ENCODE data around the gene ERC2. TPM values are rescaled to one million over a fixed set of nuclear protein-coding genes. Genes with fewer than 3 reads are reported as not detected.

The ERC2 gene
- total and polyA plus RNA-seq, 9 donors: 1.2 to 9.4 (median 5.4) TPM

DNA sequence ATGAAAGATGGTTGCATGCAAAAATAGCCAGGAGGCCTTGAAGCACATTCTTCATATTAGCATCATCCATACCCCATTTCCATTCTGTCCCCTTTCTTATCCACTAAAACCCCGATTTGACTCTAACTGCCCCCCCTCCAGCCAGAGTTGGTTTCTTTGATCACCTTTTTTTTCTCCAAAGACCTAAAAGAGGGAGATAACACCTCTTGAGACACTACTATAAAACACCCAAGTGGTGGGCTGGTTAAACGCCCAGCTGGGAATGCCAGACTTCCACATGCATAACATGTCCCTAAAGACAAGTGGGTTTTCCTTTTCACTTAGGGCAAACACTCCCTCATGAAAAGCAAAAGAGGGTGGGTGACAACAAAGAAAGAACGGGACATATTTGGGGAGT lies 847.2 kb downstream of the ERC2 start:
- peaks cover 1% of the 10 kb centered on the region for H3K4me1 ChIP-seq (ENCODE audit: insufficient read depth)
- H3K27me3 ChIP-seq: no peaks in the 10 kb centered on the region
- H3K36me3 ChIP-seq: no peaks in the 10 kb centered on the region
- H3K9me3 ChIP-seq: no peaks in the 10 kb centered on the region
- 80 to 85% (median 83%) methylated on average over 3 of the region's 3 CpGs for WGBS, 3 donors
- H3K27ac ChIP-seq: no peak overlapping the region
- no peak for DNase-seq
- no peak overlapping the region for H3K4me3 ChIP-seq
- TF ChIP-seq POLR2A (IDR thresholded peaks at IDR 0.05): no peak
- no peak for TF ChIP-seq CTCF (IDR thresholded peaks at IDR 0.05)
- TF ChIP-seq EP300 (IDR thresholded peaks at IDR 0.05): no peak
- intact Hi-C loops (cut with DNase I): no loop called here

GRCh38 chr3:55620351-55621025 lies 847.8 kb downstream of the ERC2 start:
- H3K4me3 ChIP-seq: no peak overlapping the region
- no peaks in the 10 kb centered on the region for H3K27me3 ChIP-seq
- no peak overlapping the region for H3K27ac ChIP-seq
- TF ChIP-seq POLR2A (IDR thresholded peaks at IDR 0.05) (no peak), EP300 (IDR thresholded peaks at IDR 0.05) (no peak), CTCF (IDR thresholded peaks at IDR 0.05) (no peak)
- peaks cover 4% of the 10 kb centered on the region for H3K4me1 ChIP-seq (ENCODE audit: insufficient read depth)
- intact Hi-C loops (cut with DNase I): no loop called here
- WGBS, 3 donors: 86 to 91% (median 91%) methylated on average over 12 of the region's 12 CpGs
- no peaks in the 10 kb centered on the region for H3K36me3 ChIP-seq
- no peaks in the 10 kb centered on the region for H3K9me3 ChIP-seq
- no peak for DNase-seq

- no peak for TF ChIP-seq CTCF (IDR thresholded peaks at IDR 0.05)
- TF ChIP-seq EP300 (IDR thresholded peaks at IDR 0.05): no peak
- TF ChIP-seq POLR2A (IDR thresholded peaks at IDR 0.05): no peak
- no peaks in the 10 kb centered on the region for H3K9me3 ChIP-seq
- H3K4me1 ChIP-seq (ENCODE audit: insufficient read depth): peaks cover 4% of the 10 kb centered on the region
- H3K36me3 ChIP-seq: no peaks in the 10 kb centered on the region
- WGBS, 3 donors: 82 to 89% (median 83%) methylated on average over 10 of the region's 10 CpGs
- H3K27me3 ChIP-seq: no peaks in the 10 kb centered on the region
- no peak overlapping the region for H3K27ac ChIP-seq
- intact Hi-C loops (cut with DNase I): no loop called here
- H3K4me3 ChIP-seq: no peak overlapping the region
- no peak for DNase-seq
Observed at GRCh38 chr3:55619046-55619808, 849.0 kb downstream of the ERC2 start.

GRCh38 chr3:55617385-55617784 lies 850.9 kb downstream of the ERC2 start:
- DNase-seq: no peak
- Histone ChIP-seq H3K4me3 (no peak overlapping the region), H3K4me1 (ENCODE audit: insufficient read depth) (peaks cover 4% of the 10 kb centered on the region), H3K36me3 (no peaks in the 10 kb centered on the region), H3K27ac (no peak overlapping the region), H3K9me3 (no peaks in the 10 kb centered on the region), H3K27me3 (no peaks in the 10 kb centered on the region)
- intact Hi-C loops (cut with DNase I): no loop called here
- 72 to 75% (median 74%) methylated on average over 4 of the region's 4 CpGs for WGBS, 3 donors
- TF ChIP-seq POLR2A (IDR thresholded peaks at IDR 0.05) (no peak), CTCF (IDR thresholded peaks at IDR 0.05) (no peak), EP300 (IDR thresholded peaks at IDR 0.05) (no peak)

Data from ovary (tissue), 9 donors.